Osteoblast (primary cell): ENCODE results near the gene LYPLAL1. TPM values are rescaled to one million over a fixed set of nuclear protein-coding genes. Genes with fewer than 3 reads are reported as not detected.
A peak's percentile ranks its signal among the peaks of the same experiment; 100 is the strongest.

Source experiments
- DNase-seq: peaks from one replicate; pipeline ENCODE4 v3.0.0; 2011; ENCODE audit warnings: low spot score, mixed read lengths; ENCODE audit not compliant: insufficient read length; ENCODE audit errors: missing footprints
- H2AFZ ChIP-seq: 2 replicates; pipeline ENCODE4 v1.6.0; 2011; ENCODE audit warnings: mild to moderate bottlenecking, low read length
- H3K27ac ChIP-seq: 2 replicates; pipeline ENCODE4 v1.5.1; 2011; ENCODE audit warnings: mild to moderate bottlenecking, low read depth, low read length, moderate library complexity
- H3K27me3 ChIP-seq: 2 replicates; pipeline ENCODE4 v1.6.0; 2012; ENCODE audit warnings: mild to moderate bottlenecking, control low read depth, inconsistent platforms, low read length, moderate library complexity; ENCODE audit not compliant: insufficient read depth
- H3K36me3 ChIP-seq: 2 replicates; pipeline ENCODE4 v1.5.1; 2011; ENCODE audit warnings: mild to moderate bottlenecking, low read length, control low read depth, moderate library complexity; ENCODE audit not compliant: insufficient read depth
- H3K4me1 ChIP-seq: 2 replicates; pipeline ENCODE4 v1.5.1; 2011; ENCODE audit warnings: mild to moderate bottlenecking, low read length, control low read depth, moderate library complexity; ENCODE audit not compliant: insufficient read depth
- H3K4me2 ChIP-seq: 2 replicates; pipeline ENCODE4 v1.6.0; 2011; ENCODE audit warnings: mild to moderate bottlenecking, low read length; ENCODE audit not compliant: insufficient read depth
- H3K4me3 ChIP-seq: fragments of 200-600 bp; sonication (generic); 3 replicates; pipeline ENCODE4 v1.5.1; 2012; ENCODE audit warnings: mild to moderate bottlenecking, low read length, inconsistent platforms; ENCODE audit not compliant: insufficient read depth
- H3K79me2 ChIP-seq: 2 replicates; pipeline ENCODE4 v1.6.0; 2012; ENCODE audit warnings: mild to moderate bottlenecking, low read length, control low read depth, inconsistent platforms; ENCODE audit not compliant: insufficient read depth
- H3K9me3 ChIP-seq: 2 replicates; pipeline ENCODE4 v1.5.1; 2011; ENCODE audit warnings: low read depth, low read length, control low read depth
- H4K20me1 ChIP-seq: 2 replicates; pipeline ENCODE4 v1.6.0; 2012; ENCODE audit warnings: mild to moderate bottlenecking, low read length, control low read depth; ENCODE audit not compliant: insufficient read depth
- total RNA-seq: library from RNA; depleted of rRNA; stranded (reverse); fragments of >200 nt; gene quantifications from 2 replicates; pipeline ENCODE4 v1.2.3, GENCODE V29; 2012
- TF ChIP-seq, protein P1 (sequence below): IDR thresholded peaks from 2 replicates; pipeline ENCODE4 v1.5.1; 2011; ENCODE audit warnings: mild to moderate bottlenecking, low read depth, low read length, moderate library complexity; ENCODE audit errors: extremely low read depth

LYPLAL1 gene
- total RNA-seq, 1 donor = 33.7 TPM

DNA sequence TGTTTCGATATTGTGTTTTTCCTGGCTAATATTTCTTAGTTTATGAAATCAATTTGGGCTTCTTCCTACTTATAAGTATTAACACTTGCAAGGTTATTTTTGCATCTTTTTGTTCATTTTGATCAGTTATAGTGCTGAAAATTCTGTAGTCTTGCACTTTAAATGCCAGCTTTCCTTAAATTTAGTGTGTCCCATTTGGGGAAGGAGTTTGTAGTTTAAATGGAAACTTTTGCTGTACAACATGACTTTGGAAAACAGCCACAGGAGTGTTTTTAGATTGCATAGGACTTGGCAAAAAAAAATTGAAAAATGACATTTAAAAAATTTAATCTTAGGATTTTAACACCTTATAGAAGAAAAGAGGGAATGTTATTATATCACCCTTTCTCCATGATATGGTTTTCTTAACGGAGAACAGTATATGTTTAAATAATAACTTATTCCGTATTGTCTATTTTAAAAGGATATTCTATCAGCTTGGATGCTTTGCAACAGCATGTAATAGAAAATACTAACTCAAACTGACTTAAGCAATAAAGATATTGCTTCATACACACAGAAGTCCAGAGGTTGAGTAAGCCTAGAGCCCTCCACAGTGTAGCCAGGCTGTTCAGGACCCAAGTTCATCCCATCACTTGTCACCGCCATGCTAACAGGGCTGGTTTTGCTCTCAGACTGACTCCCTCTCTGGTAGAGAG, 53.8 kb downstream of the LYPLAL1 start:
- Histone ChIP-seq H3K4me2 (no peak overlapping the region), H4K20me1 (no peaks in the 10 kb centered on the region), H2AFZ (no peak overlapping the region), H3K36me3 (no peaks in the 10 kb centered on the region), H3K4me1 (no peaks in the 10 kb centered on the region), H3K27ac (no peak overlapping the region), H3K27me3 (no peaks in the 10 kb centered on the region), H3K79me2 (no peaks in the 10 kb centered on the region), H3K4me3 (no peak overlapping the region), H3K9me3 (no peaks in the 10 kb centered on the region)
- DNase-seq = peak; percentile 9
- TF ChIP-seq, protein P1, sequence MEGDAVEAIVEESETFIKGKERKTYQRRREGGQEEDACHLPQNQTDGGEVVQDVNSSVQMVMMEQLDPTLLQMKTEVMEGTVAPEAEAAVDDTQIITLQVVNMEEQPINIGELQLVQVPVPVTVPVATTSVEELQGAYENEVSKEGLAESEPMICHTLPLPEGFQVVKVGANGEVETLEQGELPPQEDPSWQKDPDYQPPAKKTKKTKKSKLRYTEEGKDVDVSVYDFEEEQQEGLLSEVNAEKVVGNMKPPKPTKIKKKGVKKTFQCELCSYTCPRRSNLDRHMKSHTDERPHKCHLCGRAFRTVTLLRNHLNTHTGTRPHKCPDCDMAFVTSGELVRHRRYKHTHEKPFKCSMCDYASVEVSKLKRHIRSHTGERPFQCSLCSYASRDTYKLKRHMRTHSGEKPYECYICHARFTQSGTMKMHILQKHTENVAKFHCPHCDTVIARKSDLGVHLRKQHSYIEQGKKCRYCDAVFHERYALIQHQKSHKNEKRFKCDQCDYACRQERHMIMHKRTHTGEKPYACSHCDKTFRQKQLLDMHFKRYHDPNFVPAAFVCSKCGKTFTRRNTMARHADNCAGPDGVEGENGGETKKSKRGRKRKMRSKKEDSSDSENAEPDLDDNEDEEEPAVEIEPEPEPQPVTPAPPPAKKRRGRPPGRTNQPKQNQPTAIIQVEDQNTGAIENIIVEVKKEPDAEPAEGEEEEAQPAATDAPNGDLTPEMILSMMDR = no peak

DNA sequence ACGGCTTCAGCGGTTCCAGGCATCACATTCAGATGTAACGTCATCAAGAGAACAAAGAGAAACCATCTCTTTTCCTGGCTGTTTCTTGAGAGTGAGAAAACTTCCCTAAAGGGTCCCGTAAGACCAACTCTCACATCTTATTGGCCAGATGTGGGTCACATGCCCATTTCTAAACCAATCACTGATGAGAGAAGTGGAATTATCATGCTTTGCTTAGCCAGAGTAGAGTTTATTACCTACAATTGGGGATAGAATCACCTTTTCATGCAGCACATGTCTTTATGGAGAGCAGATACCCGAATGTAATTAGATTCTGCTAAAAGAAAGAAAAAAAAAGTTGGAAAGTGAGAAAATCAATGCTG, 54.4 kb downstream of the LYPLAL1 start:
- DNase-seq = no peak
- Histone ChIP-seq H3K9me3 (no peaks in the 10 kb centered on the region), H3K36me3 (no peaks in the 10 kb centered on the region), H3K79me2 (no peaks in the 10 kb centered on the region), H2AFZ (no peak overlapping the region), H4K20me1 (no peaks in the 10 kb centered on the region), H3K27me3 (no peaks in the 10 kb centered on the region), H3K4me2 (no peak overlapping the region), H3K27ac (no peak overlapping the region), H3K4me1 (no peaks in the 10 kb centered on the region), H3K4me3 (no peak overlapping the region)
- TF ChIP-seq, protein P1 = no peak

DNA sequence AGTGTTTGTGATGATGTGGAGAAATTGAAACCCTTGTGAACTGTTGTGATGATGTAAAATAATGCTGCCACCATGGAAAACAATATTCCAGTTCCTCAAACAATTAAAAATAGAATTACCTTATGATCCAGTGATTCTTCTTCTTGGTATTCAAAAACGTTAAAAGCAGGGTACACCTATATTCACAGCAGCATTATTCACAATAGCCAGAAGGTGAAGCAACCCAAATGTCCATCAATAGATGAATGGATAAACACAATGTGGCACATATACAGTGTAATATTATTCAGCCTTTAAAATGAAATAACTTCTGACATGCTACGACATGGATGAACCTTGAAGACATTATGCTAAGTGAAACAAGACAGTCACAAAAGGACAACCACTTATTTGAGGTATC, 59.2 kb downstream of the LYPLAL1 start:
- TF ChIP-seq, protein P1 = no peak
- H3K36me3 ChIP-seq = no peaks in the 10 kb centered on the region
- H3K27ac ChIP-seq = no peak overlapping the region
- H3K27me3 ChIP-seq = no peaks in the 10 kb centered on the region
- H3K9me3 ChIP-seq = no peaks in the 10 kb centered on the region
- no peak overlapping the region for H3K4me2 ChIP-seq
- no peak overlapping the region for H3K4me3 ChIP-seq
- no peaks in the 10 kb centered on the region for H3K79me2 ChIP-seq
- H2AFZ ChIP-seq = no peak overlapping the region
- no peak for DNase-seq
- no peaks in the 10 kb centered on the region for H4K20me1 ChIP-seq
- H3K4me1 ChIP-seq = no peaks in the 10 kb centered on the region

DNA sequence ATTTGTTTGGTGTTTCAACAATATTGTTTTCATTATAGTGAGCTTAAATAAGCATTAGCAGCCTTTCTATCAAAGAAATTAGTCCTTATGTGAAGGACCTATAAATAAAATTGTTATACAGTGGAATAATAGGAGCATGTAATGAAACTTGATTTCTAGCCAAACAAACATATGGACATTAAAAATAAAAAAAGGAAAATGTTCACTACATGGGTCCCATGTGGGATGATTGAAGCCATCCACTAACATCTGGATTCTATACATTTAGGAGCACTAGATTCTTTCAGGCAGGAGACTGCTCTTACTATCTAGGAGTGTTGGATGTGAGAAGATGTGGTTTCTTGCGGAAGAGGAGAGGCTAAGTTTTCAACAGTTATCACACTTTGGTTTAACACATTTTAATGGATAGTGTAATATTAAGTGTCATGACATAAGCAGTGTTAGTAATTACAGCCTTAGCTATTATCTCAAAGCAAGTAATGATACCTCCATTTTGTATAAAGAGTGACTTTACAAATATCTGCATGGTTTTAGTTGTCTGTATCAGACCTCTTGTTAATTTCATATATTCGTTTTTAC, 62.3 kb downstream of the LYPLAL1 start:
- TF ChIP-seq, protein P1 = no peak
- Histone ChIP-seq H3K4me1 (no peaks in the 10 kb centered on the region), H3K27ac (no peak overlapping the region), H3K27me3 (no peaks in the 10 kb centered on the region), H3K4me2 (no peak overlapping the region), H3K36me3 (no peaks in the 10 kb centered on the region), H3K9me3 (no peaks in the 10 kb centered on the region), H4K20me1 (no peaks in the 10 kb centered on the region), H3K79me2 (no peaks in the 10 kb centered on the region), H3K4me3 (no peak overlapping the region), H2AFZ (no peak overlapping the region)
- no peak for DNase-seq
